ENCODE results near the gene FGF3.

FGF3 gene

DNA sequence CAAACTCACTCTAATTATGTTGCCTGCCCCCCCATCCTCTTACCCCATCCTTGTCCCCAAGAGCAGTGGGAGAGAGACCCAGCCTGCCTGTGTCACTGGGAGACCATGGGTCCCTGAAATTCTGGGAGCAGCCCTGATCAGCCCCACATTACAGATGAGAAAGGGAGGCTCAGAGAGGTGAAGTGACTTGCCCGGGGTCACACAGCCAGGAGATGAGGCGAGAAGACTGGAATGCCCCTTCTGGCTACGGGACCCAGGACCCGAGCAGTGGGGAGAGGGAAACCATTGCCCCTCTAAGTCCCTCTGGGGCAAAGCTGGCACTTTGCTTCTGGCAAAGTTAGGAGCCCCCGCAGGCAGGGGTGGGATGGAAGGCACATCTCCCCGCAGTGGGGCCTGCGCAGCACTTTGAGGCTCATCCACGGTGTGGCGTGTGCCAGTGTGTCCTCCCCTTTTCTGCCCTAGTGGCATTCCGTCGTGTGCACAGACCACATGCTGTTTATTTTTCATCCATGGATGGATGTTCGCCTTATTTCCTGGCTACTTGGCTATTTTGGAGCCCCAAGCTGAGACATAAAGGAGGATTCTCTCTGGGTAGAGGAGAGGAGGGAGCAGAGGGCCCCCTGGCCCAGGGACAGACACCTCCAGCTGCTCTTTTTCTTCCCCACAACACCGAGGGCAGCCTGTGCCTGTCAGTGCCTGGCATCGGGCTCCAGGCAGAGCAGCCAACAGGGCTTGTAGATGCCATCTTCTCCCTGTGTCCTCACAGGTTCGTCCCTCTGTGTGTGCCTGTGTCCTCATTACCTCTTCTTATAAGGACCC, 3.7 kb upstream of the FGF3 start:
- no peak for DNase-seq

DNA sequence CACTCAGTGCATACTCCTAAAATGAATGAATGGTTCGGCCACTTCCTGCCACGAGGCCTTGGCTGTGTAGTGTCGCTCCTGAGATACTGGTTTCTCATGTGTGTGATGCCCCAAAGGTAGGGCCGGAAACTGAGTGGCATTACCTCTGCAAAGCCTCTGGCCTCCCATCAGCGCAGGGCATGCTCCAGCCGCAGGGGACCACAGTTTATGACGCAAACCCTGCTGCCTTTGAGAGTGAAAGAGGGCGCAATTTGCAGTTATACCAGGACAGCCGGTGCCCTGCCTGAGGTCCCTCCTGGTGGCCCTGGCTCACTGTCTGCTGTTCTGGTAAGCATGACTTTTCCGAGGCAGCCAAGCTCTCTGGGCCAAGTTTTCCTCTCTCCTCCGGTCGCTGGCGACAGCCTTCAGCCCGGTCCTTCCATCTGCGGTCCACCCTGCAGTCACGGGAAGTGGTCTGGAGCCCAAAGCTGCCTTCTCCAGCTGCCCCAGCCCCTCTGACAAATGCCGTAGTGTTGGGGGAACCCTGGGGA, 2.4 kb upstream of the FGF3 start:
- no peak for DNase-seq

DNA sequence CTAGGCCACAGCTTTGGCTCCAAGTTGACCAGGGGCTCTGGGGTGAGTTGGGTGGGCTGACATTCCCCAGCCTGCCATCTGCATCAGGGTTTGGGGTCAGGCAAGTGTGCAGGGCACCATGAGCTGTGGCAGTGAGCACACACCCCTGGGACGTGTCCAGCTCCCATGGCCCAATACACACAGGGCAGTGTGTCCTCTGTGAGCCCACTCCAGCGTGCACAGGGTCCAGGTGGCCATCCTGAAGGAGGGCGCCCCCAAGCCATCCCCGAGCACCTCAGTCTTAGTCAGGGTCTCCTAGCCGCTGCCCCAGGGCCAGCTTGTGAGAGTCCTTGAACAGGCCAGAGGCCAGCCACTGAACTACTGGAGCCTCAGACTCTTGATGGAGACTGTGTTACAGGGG, 1.2 kb upstream of the FGF3 start:
- no peak for DNase-seq

DNA sequence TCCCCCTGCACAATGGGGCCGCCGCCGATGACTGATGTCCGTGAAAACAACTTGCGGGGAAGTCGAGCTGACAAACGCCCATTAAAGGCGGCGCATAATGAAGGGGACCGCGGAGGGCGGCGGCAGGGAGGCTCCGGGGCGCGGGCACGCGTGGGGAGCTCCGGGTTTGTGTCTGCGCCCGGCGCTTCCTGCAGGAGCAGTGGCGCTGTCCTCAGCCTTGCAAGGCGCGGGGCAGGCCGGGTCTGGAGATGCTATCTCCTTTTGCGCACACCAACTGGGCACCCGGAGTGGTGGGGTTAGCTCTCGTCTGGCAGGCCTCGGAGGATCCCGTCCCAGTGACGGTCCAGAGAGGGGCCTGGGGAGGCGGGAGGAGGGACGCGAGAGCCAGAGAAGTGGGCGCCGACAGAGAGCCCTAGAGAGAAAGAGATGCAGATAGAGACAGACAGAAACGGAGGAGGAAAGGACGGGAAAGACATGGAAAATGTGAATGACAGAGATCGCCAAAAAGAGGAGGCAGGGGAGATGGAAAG, 390 bp upstream of the FGF3 start:
- DNase-seq, result no peak

DNA sequence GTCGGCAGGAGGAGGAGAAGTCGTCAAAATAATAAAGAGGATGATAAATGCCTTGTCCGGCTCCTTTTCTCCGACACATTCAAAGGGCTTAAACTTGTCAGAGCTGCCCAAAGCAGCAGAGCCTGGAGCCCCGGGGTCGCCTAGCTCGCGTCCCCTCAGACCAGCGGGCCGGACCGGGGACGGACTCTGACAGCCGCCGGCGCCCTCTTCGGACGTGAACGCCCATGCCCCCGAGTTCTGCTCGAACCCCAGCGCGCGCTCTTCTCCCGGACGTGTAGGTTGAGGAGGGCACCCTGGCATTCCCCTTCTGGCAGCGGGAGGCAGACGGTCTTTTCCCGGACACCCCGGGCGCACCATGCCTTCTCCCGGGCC, 999 bp downstream of the FGF3 start:
- no peak for DNase-seq

DNA sequence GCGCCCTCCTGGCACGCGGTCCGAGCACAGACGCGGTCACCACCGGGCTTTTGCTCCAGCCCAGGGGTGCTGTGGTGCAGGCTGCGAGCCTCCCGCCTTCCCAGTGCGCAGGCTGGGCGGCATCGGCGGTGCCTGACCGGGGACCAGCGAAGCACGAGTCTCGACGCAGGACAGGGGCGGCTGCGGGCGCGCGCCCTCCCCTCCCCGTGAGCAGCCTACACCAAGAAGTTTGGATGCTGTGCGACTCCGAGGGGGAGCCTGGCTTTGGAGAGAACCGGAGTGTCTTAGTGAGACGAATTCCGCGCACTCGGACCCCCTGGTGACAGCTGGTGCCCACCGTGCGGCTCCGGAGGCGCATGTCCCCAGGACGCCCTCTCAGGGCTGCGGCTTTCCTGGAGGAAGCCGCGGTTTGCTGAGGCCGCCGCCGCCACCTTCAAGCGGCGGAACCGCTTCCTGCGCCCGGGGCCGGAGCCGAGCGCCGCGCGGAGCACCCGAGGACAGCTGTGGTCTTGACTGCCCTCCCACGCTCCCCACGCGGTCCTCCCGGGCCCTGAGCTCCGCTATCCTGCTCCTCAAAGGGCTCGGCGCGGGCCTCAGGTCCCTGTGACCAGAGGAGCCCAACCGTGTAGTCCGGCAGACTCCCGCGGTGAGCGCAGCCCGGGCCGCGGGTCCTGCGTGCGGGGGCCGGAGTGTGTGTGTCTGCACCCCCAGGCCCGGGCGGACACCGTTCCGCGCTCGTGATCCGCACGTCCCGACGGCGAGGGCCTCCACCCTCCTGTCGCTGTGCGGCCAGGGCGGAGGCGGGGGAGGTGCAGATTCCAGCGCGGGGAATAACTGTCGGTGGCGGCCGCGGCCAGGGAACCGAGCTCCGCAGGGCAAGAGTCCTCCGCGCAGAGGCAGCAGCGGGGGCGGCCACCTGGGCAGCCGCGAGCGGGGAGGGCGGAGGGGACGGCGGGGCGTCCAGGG, 1.7 kb downstream of the FGF3 start:
- no peak for DNase-seq

DNA sequence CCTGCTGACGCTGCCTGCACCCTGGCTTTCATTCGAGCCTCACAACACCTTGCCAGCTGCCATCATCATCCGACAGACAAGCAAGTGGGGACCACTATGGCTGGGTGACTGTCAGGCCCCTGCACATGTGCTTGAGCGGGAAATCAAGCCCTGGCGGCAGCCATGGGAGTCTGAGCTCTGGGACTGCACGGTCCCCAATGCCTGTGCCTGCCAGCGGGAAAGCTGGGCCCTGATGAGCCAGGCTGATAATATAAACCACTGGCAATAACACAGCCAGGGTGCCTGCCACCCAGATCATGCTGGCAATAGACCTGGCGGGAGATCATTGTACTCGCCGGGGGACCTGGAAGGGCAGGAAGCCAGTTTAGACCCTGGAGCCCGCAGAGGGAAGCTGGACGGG, 2.5 kb downstream of the FGF3 start:
- DNase-seq, result no peak

DNA sequence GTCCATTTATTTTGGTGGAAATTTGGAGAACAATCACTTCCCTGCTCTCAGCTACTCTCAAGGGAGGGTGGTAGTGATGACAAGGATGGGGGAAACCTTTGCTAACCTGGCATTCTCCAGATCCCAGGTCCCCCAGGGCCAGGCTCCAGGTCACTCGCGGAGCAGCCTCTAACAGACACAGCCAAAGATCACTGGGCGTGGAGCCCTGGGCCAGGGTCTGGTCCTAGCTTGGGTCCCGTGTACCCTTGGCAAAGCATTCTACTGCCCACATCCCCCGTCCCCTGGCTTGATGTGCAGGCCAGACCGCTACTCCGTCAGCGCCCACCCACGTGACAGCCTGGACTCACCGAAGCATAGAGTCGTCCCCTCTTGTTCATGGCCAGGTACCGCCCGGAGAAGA, 3.2 kb downstream of the FGF3 start:
- no peak for DNase-seq

DNA sequence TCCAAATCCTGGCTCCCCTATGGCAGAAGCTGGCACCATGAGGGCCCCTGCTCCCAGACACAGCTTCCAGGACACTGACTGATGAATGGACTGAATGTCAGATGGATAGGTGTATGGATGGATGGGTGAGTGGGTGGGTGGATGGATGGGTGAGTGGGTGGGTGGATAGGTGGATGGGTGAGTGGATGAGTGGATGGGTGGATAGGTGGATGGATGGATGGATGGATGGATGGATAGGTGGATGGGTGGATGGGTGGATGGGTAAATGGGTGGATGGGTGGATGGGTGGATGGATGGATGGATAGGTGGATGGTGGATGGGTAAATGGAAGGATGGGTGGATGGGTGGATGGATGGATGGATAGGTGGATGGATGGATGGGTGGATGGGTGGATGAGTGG, 4.3 kb downstream of the FGF3 start:
- no peak for DNase-seq

DNA sequence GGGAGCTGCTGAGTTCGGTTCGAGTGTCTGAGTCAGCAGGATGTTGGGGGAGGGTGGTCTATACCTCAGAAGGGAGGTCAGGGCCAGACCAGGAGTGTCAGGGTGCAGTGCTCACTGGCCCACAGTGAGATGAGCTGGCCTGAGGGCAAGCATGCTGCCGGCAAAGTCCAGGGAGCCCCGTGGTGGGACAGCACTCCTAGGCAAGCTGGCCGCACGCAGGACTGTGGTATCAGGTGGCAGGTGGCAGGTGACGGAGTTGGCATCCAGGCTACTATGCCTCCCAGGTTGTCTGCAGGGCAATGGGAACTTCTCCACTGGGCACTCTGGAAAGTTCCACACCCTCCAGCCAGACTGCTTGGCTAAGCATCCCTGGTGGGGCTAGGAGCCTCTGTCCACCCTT, 4.8 kb downstream of the FGF3 start:
- no peak for DNase-seq

DNA sequence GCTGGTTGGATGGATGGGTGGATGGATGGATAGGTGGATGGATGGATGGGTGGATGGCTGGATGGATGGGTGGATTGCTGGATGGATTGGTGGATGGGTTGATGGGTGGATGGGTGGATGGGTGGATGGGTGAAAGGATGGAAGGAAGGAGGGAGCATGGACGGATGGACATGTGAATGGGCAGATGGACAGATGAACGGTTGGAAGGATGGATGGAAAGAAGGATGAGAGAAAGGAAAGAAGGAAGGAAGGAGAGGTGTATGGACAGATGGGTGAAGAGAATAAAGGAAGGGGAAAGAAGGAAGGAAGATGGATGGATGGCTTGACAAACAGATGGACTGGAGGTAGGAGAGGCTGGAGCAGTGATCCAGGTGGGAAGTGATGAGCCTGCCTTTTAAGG, 5.4 kb downstream of the FGF3 start:
- no peak for DNase-seq

DNA sequence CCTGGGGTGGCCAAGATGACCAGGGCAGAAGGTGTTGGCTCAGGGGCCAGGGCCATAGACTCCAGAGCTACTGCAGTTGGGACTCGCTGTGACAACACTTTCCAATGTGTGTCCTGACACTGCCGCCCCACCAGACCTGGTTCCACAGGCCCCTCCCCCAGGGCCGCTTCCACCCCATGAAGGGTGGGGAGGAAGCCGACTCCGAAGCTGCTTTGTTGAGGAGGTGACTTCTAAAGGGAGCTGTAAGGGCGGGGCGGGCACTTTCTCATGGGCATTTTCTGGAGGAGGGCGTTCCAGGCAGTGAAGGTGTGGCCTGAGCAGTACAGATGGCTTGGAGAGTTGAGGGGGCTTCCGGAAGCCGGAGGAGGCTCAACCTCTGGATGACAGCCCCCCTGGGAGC, 6.3 kb downstream of the FGF3 start:
- no peak for DNase-seq

DNA sequence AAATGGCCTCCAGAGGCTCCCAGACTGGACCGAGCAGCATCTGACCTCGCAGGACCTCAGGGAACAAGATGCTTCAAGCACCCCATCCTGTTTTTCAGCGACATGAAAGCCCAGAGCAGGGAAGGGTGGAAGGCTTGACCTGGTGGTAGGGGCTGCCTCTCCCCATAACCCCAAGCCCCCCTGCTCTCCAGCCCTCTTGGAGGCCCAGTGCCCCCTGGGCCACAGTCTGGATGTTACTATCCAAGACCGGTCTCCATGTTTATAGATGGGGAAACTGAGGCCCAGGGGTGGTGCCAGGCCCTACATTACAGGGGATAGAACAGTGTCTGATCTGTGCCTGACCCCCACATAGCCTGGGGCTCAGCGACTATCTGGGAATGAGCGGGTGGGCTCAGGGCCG, 7.0 kb downstream of the FGF3 start:
- no peak for DNase-seq

DNA sequence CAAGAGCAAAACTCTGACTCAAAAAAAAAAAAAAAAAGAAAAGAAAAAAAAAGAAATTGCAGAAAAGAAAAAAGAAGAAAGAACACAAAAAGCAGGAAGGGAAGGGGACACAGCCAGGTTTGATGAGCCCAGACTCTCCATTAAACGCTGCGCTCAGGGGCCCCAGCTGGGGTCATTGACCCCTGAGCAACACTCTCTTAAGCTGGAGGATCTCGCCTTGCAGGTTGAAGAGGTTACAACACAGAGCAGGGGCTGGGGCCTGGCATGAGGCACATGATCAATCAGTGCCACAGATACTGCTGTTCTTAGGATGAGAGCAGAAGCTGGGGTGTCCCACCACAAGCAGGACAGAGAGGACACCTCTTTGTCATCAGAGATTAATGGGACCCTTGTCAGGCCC, 7.8 kb downstream of the FGF3 start:
- DNase-seq, result no peak

DNA sequence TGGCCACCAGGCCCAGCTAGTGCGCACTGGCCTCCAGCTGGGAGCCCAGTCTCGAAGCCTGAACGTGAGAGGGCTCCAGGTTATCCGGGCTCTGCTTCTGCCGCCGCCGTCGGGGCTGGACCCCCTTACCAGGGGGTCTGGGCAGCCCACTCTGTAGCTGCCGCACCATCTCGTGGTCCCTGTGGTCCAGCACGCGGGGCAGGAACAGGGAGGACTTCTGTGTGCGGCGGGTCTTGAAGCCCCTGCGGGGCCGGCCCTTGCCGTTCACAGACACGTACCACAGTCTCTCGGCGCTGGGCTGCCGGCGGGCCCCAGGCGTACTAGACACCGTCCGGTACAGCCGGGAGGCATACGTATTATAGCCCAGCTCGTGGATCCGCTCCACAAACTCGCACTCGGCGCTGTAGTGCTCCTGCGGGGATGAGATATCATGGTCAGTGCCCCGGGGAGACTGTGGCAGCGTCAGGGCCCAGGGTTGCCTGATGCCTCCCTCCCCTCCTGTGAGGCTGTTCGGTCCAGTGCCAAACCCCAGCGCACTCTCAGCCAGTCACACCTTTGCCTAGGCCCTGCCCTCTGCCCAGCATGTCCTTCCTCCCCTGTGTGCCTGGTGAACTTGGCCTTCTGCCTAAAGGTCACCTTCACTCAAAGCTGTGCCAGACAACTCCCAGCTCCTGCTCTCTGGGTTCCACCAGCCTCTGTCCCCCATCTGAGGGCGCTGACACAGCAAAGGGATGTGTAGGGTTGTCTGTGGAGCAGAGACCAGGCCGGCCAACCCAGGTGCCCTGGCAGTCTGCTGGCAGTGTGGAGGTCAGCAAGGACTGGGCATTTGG, 8.7 kb downstream of the FGF3 start:
- DNase-seq, result no peak

DNA sequence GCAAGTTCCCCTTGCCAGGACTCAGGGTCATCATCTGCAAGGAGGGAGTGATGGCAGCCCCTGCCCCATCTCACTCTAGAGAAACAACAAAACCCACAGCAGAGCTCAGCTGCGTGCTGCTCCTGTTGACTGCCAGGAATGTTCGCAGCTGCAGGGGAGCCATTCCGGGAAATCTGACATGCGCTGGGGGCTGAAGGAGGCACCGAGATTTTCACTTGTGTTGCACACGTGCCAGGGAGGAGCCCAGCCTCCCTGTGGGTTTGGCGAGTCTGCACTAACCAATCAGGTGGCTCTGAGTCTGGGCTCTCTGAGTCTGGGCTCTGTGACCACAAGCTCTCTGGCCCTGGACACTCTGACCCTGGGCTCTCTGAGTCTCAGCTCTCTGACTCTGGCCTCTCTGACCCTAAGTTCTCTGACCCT, 10.5 kb downstream of the FGF3 start:
- DNase-seq, result no peak

DNA sequence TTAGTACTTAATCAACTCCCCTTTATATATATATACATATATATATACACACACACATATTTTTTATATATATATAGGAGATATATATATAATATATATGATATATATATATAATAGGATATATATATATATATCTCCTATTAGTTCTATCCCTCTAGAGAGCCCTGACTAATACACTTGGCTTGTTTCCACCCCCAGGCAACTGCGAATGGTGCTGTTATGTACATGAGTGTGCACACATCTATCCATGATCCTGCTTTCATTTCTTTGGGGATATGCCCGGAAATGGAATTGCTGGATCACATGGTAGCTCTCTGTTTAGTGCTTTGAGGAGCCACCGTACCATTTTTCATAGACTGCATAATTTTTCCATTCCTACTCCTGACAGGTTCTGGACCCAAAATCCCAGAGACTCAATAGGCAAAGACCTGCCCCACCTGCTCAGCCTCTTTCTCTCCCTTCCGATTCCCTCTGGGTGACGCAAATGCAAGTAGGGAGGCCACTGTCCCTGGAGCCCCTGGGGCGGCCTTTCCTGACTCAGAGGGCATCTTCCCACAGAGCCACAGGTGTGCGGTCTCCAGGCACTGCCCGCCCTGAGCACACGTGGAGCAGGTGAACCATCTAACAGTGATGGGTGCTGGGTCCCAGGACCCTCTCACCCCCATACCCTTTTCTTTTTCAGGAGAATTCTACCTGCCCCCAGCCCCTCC, 12.0 kb downstream of the FGF3 start:
- no peak for DNase-seq

DNA sequence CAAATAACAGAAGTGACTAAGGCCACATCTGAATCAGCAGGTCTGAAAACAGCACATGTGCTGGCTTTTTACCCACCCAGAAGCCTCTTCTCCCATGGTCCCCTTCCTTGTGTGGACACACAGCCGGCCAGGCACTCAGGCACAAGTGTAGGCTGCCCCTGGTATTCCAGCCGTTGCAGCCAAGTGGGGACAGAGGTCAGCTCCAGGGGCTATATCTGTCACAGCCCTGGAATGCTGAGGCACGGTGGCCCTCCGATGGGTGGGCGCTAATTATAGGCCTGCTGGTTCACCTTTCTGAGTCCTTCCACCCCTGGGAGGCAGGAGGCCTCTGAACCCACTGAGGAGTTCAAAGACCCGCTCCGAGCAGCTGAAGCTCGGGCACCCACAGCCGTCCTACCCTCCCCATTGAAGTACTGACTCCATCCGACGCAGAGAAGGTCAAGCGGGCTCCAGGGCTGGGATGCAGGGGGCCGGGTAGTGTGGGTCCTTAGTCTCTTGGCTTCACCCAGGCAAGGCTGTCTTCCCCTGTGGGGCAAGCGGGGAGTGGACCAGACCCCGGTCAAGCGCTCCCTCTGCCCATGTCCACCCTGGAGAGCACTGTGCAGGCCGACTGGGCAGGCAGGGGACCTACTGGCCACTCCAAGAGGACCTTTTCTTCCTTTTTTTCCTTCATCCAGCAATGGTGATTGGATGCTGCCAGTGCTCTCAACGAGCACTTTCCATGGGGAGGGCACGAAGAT, 14.3 kb downstream of the FGF3 start:
- DNase-seq, result no peak

DNA sequence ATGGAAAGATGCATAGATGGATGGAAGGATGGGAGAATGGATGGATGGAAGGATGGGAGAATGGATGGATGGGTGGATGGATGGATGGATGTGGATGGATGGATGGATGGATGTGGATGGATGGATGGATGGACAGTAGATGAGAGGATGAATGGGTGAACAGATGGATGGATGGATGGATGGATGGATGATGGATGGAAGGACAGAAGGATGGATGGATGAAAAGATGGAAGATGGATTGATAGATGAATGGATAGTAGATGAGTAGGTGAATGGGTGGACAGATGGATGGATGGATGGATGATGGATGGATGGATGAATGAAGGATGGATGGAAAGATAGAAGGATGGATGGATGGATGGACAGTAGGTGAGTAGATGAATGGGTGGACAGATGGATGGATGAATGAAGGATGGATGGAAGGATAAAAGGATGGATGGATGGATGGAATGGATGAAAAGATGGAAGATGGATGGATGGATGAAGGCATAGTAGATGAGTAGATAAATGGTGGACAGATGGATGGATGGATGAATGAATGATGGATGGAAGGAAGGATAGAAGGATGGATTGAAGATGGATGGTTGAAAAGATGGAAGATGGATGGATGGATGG, 15.5 kb downstream of the FGF3 start:
- no peak for DNase-seq

DNA sequence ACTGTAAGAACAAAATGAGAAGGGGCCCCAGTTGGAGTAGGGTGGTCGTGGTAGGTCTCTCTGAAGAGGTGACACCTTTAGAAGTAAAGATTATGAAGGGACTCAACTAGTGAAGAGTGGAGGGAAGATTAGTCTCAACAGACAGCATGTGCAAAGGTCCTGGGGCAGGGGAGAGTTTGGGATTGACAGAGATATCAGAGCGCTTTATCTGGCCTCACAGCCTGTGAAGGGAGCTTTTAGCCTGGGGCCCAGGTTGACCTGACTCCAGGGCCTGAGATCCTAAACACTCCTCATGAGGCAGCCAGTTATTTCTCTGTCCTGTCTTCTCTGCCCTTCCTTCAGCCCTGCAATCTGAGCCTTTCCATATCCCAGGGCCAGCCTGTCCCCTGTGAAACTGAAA, 16.2 kb downstream of the FGF3 start:
- DNase-seq, result no peak

DNA sequence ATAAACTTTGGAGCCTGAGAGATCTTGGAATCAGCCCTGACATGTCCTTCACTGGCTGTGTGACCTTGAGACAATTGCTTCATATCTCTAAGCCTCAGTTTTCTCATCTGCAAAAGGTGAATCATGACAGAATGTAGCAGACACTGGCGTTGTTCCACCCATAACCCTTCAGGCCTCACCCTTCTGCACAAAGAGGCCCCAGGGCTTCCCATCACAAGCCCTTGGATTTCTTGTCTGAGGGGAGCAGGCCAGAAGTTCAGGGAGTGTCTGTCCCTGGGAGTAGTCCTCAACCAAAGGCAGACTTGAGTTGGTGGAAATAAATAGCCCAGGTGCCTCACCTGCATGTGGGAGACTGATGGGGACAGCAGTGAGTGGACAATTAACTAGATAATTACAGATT, 16.6 kb downstream of the FGF3 start:
- DNase-seq, result no peak

Data from NCI-H1105 treated with DMSO at 0.1 percent for 48 hours (cell line).